Right atrium auricular region (tissue), 2 donors: ENCODE data around the gene BAK1. TPM values are rescaled to one million over a fixed set of nuclear protein-coding genes. Genes with fewer than 3 reads are reported as not detected.

Experiments
- DNase-seq: peaks from one replicate; pipeline ENCODE4 v3.0.0-alpha.2; 2019; ENCODE audit warnings: low spot score
- H3K27ac ChIP-seq, 2 donors: fragments of 200-600 bp; sonication (generic); 1 replicate in 1 of 2; 2 replicates in 1 of 2; pipeline ENCODE4 v1.5.1; 2016 to 2019
- H3K27me3 ChIP-seq, 2 donors: fragments of 200-600 bp; sonication (generic); one replicate each; pipeline versions ENCODE4 v1.5.1 to v1.6.0; 2017 to 2019
- H3K36me3 ChIP-seq: fragments of 200-600 bp; sonication (generic); one replicate; pipeline ENCODE4 v1.5.1; 2016
- H3K4me1 ChIP-seq, 2 donors: fragments of 200-600 bp; sonication (generic); one replicate each; pipeline versions ENCODE4 v1.5.1 to v1.6.0; 2017 to 2019
- H3K4me3 ChIP-seq, 2 donors: fragments of 200-600 bp; sonication (generic); 1 replicate in 1 of 2; 2 replicates in 1 of 2; pipeline ENCODE4 v1.5.1; 2017 to 2019; ENCODE audit warnings: mild to moderate bottlenecking in 1 of 2, moderate library complexity in 1 of 2
- H3K9me3 ChIP-seq, 2 donors: fragments of 200-600 bp; sonication (generic); one replicate each; pipeline ENCODE4 v1.5.1; 2019
- CTCF ChIP-seq, 2 donors: fragments of 200-600 bp; sonication (generic); IDR thresholded peaks; one replicate each; pipeline ENCODE4 v1.5.1; 2019; ENCODE audit warnings: antibody characterized with exemption in 2 of 2
- total RNA-seq, 2 donors: library from RNA; depleted of rRNA; stranded (reverse); fragments of >200 nt; gene quantifications; one replicate each; pipeline ENCODE4 v1.1.0, GENCODE V29; 2016

The BAK1 gene
- 1 to 10 TPM; 6.5 to 8.6 TPM for total RNA-seq

DNA sequence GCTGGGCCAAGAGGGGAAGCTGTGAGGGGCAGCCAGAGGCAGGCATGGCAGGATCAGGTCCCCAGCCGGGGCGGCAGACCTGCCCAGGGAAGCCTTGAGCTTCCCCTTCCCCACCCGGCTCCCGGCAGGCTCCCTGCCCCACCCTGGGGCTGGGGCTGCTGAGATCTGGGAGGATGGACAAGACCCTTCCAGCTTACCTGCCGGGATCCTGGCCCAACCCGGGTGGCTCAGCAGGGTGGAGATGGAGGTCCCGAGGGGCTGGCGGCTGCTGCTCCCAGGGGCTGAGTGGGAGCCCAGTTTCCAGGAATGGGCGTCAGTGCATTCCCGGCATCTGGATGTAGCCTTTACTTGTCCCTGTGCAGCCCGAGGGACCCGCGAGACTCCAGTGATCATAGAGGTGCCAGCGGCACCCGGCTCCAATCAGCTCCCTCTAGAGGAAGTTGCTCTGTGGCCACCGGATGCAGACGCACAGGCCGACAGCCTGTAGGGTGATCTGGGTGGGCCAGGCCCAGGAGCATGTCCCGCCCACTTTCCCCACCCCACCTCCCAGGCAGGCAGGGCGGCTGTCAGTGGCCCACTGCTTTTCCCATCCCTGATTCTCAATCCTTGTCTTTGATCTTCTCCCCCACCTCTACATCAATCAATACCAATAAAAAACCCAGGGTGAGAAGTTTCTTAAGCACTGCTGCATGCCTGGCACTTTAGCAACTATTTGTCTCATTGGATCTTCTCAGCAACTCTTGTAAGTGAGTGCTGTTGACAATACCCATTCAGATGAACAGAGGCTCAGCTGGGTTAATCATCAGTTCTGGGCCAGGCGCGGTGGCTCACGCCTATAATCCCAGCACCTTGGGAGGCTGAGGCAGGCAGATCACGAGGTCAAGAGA, at the start of gene BAK1:
TSS of gene BAK1 (minus strand) at position 449 of the 887 bp plus-strand sequence. CDS start 2,672 bp downstream, outside the sequence.
- Histone ChIP-seq H3K9me3 (no peaks in the 10 kb centered on the region), H3K4me1 (peaks cover 0 to 39% of the 10 kb centered on the region in 2 donors), H3K27ac (peak within 1 kb of the TSS; percentile 84 to 91), H3K36me3 (peaks cover 22% of the 10 kb centered on the region), H3K4me3 (peak within 1 kb of the TSS; percentile 77 to 88), H3K27me3 (no peaks in the 10 kb centered on the region)
- peak; percentile 94 for DNase-seq
- TF ChIP-seq CTCF (IDR thresholded peaks at IDR 0.05) = peak in 1 of 2 donors; percentile 56

GRCh38 chr6:33628401-33628964, 48.4 kb upstream of the BAK1 start:
- no peak overlapping the region for H3K4me3 ChIP-seq
- DNase-seq = no peak
- H3K36me3 ChIP-seq = no peaks in the 10 kb centered on the region
- no peak for TF ChIP-seq CTCF (IDR thresholded peaks at IDR 0.05)
- no peaks in the 10 kb centered on the region for H3K27me3 ChIP-seq
- peaks cover 0 to 31% of the 10 kb centered on the region in 2 donors for H3K4me1 ChIP-seq
- no peak overlapping the region for H3K27ac ChIP-seq
- H3K9me3 ChIP-seq = no peaks in the 10 kb centered on the region

DNA sequence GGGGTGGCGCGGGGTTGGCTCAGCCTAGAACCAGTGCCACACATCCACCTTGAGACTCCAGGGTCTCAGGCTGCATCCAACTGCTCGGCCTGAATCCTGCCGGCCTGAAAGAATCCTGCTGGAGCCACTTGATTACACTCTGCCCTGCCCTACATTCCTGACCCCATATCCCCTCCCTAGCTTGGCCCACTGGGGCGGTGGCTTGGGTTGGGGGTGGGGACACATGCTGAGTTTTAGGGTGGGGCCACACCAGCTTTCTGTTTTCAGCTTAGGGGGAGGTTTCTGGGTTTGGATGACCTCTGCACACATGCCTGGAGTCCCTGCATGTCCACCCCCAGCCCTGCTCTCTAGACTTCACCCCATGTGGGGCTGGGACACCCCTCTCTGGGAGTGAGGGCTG, 47.8 kb upstream of the BAK1 start:
- H3K27me3 ChIP-seq = no peaks in the 10 kb centered on the region
- peaks cover 0 to 29% of the 10 kb centered on the region in 2 donors for H3K4me1 ChIP-seq
- no peak for TF ChIP-seq CTCF (IDR thresholded peaks at IDR 0.05)
- DNase-seq = no peak
- H3K36me3 ChIP-seq = no peaks in the 10 kb centered on the region
- no peak overlapping the region for H3K27ac ChIP-seq
- no peak overlapping the region for H3K4me3 ChIP-seq
- no peaks in the 10 kb centered on the region for H3K9me3 ChIP-seq

DNA sequence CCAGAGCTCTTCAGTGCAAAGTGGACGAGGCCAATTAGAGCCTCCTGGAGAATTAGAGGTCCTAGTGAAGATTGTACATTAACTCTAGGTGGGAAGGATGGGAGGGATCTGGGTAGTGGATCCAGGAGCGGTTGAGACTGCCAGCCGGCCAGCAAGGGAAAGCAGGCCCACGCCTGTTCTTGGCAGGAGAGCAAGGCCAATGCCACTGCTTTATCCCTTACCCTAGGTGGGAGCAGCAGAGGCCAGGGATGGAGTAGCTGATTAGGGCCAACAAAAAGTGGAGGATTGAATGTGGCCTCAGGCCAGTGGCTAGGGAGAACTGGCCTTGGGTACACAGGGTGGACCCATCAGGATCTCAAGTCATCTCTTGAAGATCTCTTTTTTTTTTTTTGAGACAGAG, 44.8 kb upstream of the BAK1 start:
- Histone ChIP-seq H3K27me3 (no peaks in the 10 kb centered on the region), H3K4me3 (no peak overlapping the region)

DNA sequence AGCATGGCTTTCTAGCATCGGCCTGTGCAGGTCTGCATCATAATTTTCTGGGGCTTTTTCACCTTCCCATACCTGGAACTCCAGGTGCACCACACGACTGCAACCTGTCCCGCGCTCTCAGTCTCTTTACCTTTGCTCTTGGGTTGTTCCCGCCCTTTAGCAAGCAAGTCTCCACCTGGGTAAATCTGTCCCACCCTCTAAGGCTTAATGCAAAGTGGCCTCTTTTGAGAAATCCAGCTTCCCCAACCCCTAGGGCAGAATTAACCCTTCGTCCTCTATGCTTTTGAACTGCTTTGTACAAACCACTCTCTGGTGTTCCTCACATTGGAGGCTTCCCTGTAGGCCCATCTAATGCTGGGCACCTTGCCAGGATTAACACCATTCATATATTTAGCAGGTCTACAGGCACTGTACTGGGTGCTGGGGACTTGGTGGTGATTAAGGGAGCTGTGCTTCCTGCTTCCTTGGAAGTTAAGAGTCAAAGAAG, 43.9 kb upstream of the BAK1 start:
- H3K4me1 ChIP-seq = peaks cover 0 to 50% of the 10 kb centered on the region in 2 donors
- no peak for TF ChIP-seq CTCF (IDR thresholded peaks at IDR 0.05)
- H3K4me3 ChIP-seq = no peak overlapping the region
- no peak for DNase-seq
- H3K9me3 ChIP-seq = no peaks in the 10 kb centered on the region
- no peak overlapping the region for H3K27ac ChIP-seq
- no peaks in the 10 kb centered on the region for H3K36me3 ChIP-seq
- H3K27me3 ChIP-seq = no peaks in the 10 kb centered on the region

More for the DNA sequence above, 44.8 kb upstream of the BAK1 start:
- no peak for DNase-seq
- Histone ChIP-seq H3K36me3 (no peaks in the 10 kb centered on the region), H3K9me3 (no peaks in the 10 kb centered on the region), H3K4me1 (peaks cover 0 to 41% of the 10 kb centered on the region in 2 donors), H3K27ac (no peak overlapping the region)
- TF ChIP-seq CTCF (IDR thresholded peaks at IDR 0.05) = no peak
